ENCODE data around the gene SFRP4.

SFRP4 gene

DNA sequence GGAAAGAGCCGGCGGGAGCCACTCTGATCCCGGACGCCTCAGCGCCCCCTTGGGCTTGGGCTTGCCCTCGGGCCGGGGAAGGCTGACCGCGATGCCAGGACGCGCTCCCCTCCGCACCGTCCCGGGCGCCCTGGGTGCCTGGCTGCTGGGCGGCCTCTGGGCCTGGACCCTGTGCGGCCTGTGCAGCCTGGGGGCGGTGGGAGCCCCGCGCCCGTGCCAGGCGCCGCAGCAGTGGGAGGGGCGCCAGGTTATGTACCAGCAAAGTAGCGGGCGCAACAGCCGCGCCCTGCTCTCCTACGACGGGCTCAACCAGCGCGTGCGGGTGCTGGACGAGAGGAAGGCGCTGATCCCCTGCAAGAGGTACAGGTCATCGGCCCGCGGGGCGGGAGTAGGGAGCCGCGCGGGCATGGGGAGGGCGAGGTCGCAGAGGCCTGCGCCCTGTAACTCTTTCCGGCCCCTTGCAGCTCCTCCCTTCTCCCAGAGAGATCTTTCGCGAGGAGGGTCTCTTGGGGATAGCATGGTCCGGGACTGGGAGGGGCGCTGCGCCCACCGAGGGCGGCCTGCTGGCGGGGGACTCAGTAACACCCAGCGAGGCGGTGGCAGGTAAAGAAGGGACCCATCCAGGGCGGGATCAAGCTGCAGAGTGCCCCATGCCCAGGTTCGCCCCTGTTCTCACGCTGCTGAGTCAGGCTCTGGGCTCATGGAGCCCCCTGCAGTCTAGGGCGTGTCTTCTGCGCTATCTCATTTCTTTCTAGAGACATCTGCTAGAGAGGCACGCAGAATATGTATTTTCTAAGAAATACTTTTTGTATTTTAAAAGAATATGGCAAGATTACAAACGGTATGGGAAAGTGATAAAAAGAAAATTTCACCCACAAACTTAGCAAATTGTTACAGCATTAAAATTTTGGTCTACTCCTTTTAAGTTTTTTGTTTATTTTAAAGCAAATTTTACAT is 4.5 kb upstream of the SFRP4 start:
- Mint-ChIP-seq H3K4me1 (peaks cover 19% of the 10 kb centered on the region), H3K27me3 (peaks cover 62% of the 10 kb centered on the region), H3K36me3 (ENCODE audit: insufficient read depth) (no peaks in the 10 kb centered on the region), H3K4me3 (peak overlapping the region; percentile 74), H3K27ac (ENCODE audit: low read depth) (no peak overlapping the region), H3K9me3 (no peaks in the 10 kb centered on the region)
- no peak for DNase-seq (ENCODE audit: low spot score in 2 of 2)
- peak; percentile 34 for ATAC-seq (replicated peaks; ENCODE audit: extremely low read depth, poor library complexity, severe bottlenecking)

DNA sequence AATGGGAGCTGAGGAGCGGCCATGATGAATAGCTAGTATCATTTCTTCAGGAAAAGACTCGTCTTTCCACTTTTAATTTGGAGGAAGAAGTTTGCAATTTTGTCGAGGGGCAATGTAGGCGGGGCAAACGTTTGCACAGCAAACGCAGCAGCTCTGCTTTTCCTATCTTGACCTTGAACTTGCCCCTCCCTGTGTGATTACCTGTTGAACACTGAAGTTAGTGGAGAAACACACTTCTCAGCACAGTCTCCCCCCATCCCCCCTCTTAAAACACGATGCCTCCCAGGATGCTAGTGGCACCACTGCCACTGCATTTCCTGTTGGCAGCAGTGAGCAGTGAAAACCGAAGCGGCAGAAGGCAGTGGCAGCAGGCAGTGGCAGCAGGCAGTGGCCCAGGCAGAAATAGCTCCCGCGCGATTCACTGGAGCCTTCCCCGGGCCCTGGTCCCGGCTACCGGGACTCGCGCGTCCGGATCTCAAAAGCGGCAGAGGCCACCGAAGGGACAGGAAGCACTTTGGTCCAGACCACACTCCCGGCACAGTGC is 3.8 kb upstream of the SFRP4 start, which contains the start of gene EPDR1:
Gene EPDR1 (plus strand): TSS at position 336 of the 544 bp plus-strand sequence. CDS start 300 bp downstream, outside the sequence.
- Mint-ChIP-seq H3K36me3 (ENCODE audit: insufficient read depth) (no peaks in the 10 kb centered on the region), H3K4me3 (peak within 1 kb of the TSS; percentile 74), H3K27me3 (peaks cover 69% of the 10 kb centered on the region), H3K4me1 (peaks cover 25% of the 10 kb centered on the region), H3K27ac (ENCODE audit: low read depth) (no peak within 1 kb of the TSS), H3K9me3 (no peaks in the 10 kb centered on the region)
- no peak for DNase-seq (ENCODE audit: low spot score in 2 of 2)
- ATAC-seq (replicated peaks; ENCODE audit: extremely low read depth, poor library complexity, severe bottlenecking), result peak; percentile 55

DNA sequence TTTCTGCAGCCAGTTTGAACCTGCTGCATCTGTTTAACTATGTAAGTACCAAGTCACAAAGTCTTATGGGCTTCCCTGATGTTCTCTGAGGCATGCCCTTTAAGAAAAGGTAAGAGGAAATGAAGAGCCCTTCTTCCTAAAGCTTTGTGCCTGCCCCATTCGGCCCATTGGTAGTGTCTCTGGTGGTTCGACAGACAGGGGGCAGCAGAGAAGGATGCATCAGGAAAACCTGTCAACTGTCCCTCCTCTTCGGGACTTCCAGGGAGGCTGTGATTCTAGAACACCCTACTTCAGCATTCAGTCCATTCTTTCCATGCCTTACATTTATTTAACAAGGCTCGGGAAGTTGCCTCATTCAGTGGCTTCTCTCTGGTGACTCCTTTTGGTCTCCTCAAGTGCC is 1.9 kb upstream of the SFRP4 start:
- no peaks in the 10 kb centered on the region for H3K9me3 Mint-ChIP-seq
- no peaks in the 10 kb centered on the region for H3K36me3 Mint-ChIP-seq (ENCODE audit: insufficient read depth)
- H3K27ac Mint-ChIP-seq (ENCODE audit: low read depth), result no peak overlapping the region
- DNase-seq (ENCODE audit: low spot score in 2 of 2), result no peak
- peaks cover 87% of the 10 kb centered on the region for H3K27me3 Mint-ChIP-seq
- peaks cover 25% of the 10 kb centered on the region for H3K4me1 Mint-ChIP-seq
- H3K4me3 Mint-ChIP-seq, result no peak overlapping the region
- no peak for ATAC-seq (replicated peaks; ENCODE audit: extremely low read depth, poor library complexity, severe bottlenecking)

DNA sequence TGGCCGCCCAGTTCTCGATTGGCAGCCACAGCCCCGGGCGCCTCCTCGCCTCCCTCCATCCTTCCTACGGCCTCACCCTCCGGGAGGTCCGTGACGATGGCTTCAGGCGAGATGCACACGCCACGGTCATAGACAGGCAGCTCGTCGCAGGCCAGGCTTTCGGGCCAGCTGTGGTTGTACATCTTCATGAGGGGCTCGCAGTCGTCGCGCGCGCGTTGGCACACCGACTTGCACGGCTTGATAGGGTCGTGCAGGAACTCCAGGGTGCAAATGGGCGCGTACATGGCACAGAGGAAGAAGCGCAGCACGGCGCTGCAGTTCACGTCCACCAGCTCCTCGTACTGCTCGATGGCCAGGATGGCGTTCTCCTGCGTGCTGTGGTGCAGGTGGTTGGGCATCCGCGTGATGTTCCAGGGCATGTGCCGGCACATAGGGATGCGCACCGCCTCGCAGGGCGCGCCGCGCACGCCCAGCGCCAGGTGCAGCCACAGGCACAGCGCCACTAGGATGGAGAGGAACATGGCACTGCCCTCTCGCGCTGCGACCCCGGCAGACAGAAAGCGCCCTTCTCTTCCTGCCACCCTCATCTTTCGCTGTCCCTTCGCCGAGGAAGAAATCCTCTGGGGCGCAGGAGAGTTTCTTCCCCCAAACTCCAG is 472 bp downstream of the SFRP4 start:
- peaks cover 86% of the 10 kb centered on the region for H3K27me3 Mint-ChIP-seq
- H3K4me1 Mint-ChIP-seq, result peaks cover 25% of the 10 kb centered on the region
- ATAC-seq (replicated peaks; ENCODE audit: extremely low read depth, poor library complexity, severe bottlenecking) (no peak), DNase-seq (ENCODE audit: low spot score in 2 of 2) (no peak)
- H3K4me3 Mint-ChIP-seq, result peak overlapping the region; percentile 44
- no peaks in the 10 kb centered on the region for H3K36me3 Mint-ChIP-seq (ENCODE audit: insufficient read depth)
- H3K27ac Mint-ChIP-seq (ENCODE audit: low read depth), result no peak overlapping the region
- no peaks in the 10 kb centered on the region for H3K9me3 Mint-ChIP-seq

DNA sequence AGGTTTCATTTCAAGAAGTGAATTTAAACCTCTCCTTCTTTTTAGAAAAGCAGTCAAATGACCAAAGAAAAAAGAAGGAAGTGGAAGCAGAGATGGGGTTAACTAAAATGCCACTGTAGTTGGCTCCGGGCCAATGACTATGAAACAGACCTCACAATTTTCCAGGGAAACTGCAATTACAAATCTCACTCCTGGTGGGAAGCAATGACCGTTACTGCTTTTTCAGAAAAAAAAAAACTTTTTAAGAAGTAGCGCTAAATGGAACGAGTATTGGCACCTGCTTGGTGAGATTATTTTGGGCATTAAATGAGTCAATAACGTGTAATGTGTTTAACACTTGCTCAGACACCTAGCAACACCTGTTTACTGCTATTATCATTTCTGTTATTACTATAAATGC is 1.2 kb downstream of the SFRP4 start:
- Mint-ChIP-seq H3K36me3 (ENCODE audit: insufficient read depth) (no peaks in the 10 kb centered on the region), H3K9me3 (no peaks in the 10 kb centered on the region), H3K27ac (ENCODE audit: low read depth) (no peak overlapping the region), H3K27me3 (peaks cover 84% of the 10 kb centered on the region), H3K4me3 (no peak overlapping the region), H3K4me1 (peaks cover 23% of the 10 kb centered on the region)
- DNase-seq (ENCODE audit: low spot score in 2 of 2) (no peak), ATAC-seq (replicated peaks; ENCODE audit: extremely low read depth, poor library complexity, severe bottlenecking) (no peak)

DNA sequence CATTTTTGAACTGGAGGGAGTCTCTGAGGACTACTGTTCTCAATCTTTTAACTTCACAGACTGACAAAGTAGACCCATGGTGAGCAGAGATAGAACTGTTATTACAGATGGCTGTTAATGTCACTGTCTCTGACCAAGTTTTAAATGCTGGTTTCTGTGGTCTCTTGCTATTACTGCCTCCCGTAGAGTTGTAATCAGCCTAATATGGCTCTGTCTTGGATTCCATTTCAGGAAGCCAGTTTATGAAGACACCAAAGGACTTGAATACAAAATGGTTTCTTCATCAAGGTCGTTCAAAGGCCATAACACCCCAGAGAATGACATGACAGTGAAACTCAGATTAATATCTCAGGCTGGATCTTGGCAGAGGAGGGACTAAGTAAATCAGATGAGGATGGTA is 3.9 kb downstream of the SFRP4 start:
- H3K27ac Mint-ChIP-seq (ENCODE audit: low read depth), result no peak overlapping the region
- no peaks in the 10 kb centered on the region for H3K9me3 Mint-ChIP-seq
- H3K27me3 Mint-ChIP-seq, result peaks cover 60% of the 10 kb centered on the region
- H3K4me1 Mint-ChIP-seq, result peaks cover 17% of the 10 kb centered on the region
- H3K36me3 Mint-ChIP-seq (ENCODE audit: insufficient read depth), result no peaks in the 10 kb centered on the region
- no peak overlapping the region for H3K4me3 Mint-ChIP-seq
- ATAC-seq (replicated peaks; ENCODE audit: extremely low read depth, poor library complexity, severe bottlenecking), result no peak
- no peak for DNase-seq (ENCODE audit: low spot score in 2 of 2)

DNA sequence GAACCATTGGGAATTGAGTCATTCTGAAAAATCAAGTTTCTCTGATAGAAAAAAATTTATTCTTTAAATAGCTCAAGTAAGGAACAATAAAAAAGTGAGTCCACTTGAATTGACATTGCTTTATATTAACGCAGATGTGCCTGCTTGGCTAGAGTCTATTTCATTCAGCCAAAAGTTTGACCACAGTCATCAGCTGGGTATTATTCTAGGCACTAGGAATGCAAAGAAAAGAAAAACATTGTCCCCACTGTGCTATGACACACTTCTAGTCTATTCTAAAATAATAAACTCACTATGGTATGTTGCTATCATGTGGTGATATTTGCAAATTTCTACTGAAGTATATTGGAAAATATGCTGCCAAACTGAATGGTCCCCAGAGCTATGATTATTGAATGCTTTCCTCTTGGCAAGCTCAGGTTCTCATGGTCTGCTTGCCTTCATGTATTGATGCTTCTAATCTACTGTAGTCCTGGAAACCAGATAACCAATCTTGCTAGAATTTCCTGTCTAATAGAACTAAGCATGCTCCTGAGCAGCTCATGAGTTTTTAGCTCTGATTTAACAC is 8.3 kb downstream of the SFRP4 start:
- Mint-ChIP-seq H3K4me3 (no peak overlapping the region), H3K9me3 (no peaks in the 10 kb centered on the region), H3K27ac (ENCODE audit: low read depth) (no peak overlapping the region), H3K27me3 (peaks cover 43% of the 10 kb centered on the region), H3K4me1 (no peaks in the 10 kb centered on the region), H3K36me3 (ENCODE audit: insufficient read depth) (no peaks in the 10 kb centered on the region)
- DNase-seq (ENCODE audit: low spot score in 2 of 2), result no peak
- ATAC-seq (replicated peaks; ENCODE audit: extremely low read depth, poor library complexity, severe bottlenecking), result no peak

DNA sequence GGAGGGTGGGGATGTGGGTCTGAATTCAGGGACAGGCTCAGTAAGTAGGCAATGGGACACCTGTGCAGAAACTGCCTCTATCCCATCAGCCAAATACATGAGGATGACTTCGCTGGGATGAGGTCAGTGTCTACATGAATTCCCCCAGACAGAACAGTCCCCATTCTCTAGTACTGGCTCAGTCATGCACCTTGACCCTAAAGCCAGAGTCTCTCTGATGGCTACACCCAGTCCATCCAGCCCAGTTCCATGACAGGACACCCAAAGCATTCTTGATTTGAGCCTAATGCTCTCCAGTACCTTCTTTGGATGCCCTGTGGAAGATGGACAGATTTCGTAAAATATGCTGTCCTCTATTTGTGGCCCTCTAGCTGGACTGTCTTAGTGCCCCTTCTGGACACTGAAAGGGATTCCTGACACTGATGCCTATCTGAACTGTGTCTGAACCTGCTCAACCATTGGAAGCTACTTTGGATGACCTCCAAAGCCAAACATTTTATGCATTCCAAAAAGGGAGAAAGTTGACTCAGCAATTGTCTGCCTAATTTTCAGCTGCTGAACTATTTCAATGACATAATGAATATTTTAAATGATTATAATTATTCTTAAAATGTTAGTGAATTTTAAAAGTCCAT is 14.6 kb downstream of the SFRP4 start:
- no peaks in the 10 kb centered on the region for H3K9me3 Mint-ChIP-seq
- H3K36me3 Mint-ChIP-seq (ENCODE audit: insufficient read depth), result no peaks in the 10 kb centered on the region
- H3K4me1 Mint-ChIP-seq, result peaks cover 7% of the 10 kb centered on the region
- H3K4me3 Mint-ChIP-seq, result no peak overlapping the region
- ATAC-seq (replicated peaks; ENCODE audit: extremely low read depth, poor library complexity, severe bottlenecking) (no peak), DNase-seq (ENCODE audit: low spot score in 2 of 2) (no peak)
- no peak overlapping the region for H3K27ac Mint-ChIP-seq (ENCODE audit: low read depth)
- peaks cover 33% of the 10 kb centered on the region for H3K27me3 Mint-ChIP-seq

DNA sequence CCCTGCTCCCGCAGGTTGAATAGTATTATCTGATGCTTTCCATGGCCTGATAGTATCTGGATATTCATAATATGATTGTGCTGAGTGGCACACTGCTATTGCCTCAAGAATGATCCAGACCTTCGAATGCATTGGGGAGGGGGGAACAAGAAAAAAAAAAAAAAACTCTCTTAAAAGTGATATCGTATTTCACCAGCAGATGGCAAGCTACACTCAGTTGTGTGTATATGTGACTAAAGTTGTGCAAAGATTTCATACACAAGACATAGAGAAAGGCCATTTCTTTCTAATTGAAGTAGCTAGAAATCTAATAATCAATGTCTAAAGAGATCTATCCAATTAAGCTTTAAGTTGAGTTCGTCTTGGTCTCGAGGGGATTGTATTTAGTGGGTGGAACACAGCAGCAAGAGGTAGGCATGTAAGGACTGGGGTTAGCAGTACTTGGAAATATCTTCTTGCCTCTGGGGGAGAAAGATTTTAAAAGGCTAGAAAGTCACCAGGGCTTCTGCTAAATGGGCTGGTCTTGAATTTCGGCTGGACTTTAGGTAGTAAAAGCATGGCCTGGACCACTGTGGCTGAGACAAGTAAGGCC is 15.3 kb downstream of the SFRP4 start:
- ATAC-seq (replicated peaks; ENCODE audit: extremely low read depth, poor library complexity, severe bottlenecking) (no peak), DNase-seq (ENCODE audit: low spot score in 2 of 2) (no peak)
- Mint-ChIP-seq H3K4me1 (peaks cover 7% of the 10 kb centered on the region), H3K9me3 (no peaks in the 10 kb centered on the region), H3K27ac (ENCODE audit: low read depth) (no peak overlapping the region), H3K36me3 (ENCODE audit: insufficient read depth) (no peaks in the 10 kb centered on the region), H3K27me3 (peaks cover 32% of the 10 kb centered on the region), H3K4me3 (no peak overlapping the region)

DNA sequence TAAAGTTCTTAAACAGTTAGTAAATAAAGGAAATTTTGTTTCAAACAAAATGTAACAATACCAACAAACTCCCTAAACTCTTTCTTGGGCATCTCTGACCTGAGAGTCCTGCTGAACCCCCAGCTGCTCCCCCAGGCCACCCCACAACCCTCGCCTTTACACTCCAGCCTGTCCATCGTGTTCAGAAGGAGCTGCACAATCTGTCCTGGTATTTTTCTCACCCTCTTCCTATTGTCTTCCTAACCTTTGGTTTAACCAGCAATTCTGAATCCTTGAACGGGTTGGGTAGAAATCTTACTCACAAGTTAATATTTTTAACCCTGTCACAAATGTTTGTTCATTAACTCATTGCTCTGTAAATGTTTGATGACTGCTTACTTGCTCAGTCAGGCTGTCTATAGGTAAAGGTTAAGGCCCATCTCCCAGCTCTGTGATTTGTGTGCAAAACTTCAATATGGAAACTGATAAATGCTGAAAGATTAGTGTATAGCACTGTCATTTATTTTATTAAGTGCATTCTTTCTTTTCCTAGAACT is 16.8 kb downstream of the SFRP4 start:
- peaks cover 29% of the 10 kb centered on the region for H3K27me3 Mint-ChIP-seq
- ATAC-seq (replicated peaks; ENCODE audit: extremely low read depth, poor library complexity, severe bottlenecking), result no peak
- H3K9me3 Mint-ChIP-seq, result no peaks in the 10 kb centered on the region
- H3K27ac Mint-ChIP-seq (ENCODE audit: low read depth), result no peak overlapping the region
- no peak for DNase-seq (ENCODE audit: low spot score in 2 of 2)
- H3K4me3 Mint-ChIP-seq, result no peak overlapping the region
- peaks cover 7% of the 10 kb centered on the region for H3K4me1 Mint-ChIP-seq
- H3K36me3 Mint-ChIP-seq (ENCODE audit: insufficient read depth), result peaks cover under 1% of the 10 kb centered on the region

DNA sequence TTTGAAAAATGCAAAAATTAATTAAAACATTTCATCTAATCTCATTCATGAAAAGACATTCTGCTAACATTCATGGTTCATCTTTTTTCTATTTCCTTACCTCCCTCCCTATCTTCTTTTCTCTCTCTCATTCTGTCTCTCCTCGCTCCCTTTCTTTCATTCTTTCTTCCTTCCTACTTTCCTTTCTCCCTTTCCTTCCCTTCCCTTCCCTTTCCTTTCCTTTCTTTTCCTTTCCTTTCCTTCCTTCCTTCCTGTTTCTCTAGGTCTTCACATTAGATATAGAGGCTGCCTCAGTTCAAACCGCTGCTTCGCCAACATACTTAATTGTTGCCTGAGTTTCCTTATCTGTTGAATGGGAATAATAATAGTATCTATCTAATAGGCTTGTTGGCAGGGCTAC is 21.9 kb downstream of the SFRP4 start:
- Mint-ChIP-seq H3K4me1 (no peaks in the 10 kb centered on the region), H3K4me3 (no peak overlapping the region), H3K9me3 (no peaks in the 10 kb centered on the region), H3K27me3 (peaks cover 18% of the 10 kb centered on the region), H3K27ac (ENCODE audit: low read depth) (no peak overlapping the region), H3K36me3 (ENCODE audit: insufficient read depth) (peaks cover 2% of the 10 kb centered on the region)
- ATAC-seq (replicated peaks; ENCODE audit: extremely low read depth, poor library complexity, severe bottlenecking) (no peak), DNase-seq (ENCODE audit: low spot score in 2 of 2) (no peak)

DNA sequence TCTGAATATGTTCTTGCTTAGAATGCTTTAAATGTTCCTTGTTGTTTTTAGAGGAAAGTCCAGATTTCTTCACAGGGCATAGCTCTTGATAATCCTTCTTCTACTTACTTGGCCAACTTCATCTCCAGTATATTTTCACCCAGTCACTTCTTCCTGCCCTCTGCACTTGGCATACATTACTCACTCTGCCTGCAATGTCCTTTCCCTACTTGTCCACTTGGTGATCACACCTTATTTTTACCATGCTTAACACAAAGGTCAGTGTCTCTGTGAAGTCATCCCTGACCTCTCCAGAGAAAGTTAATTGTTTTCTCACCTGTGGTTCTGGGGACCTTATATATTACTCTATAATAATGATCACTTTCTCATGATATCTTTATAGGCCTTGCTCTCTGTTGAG is 23.3 kb downstream of the SFRP4 start:
- ATAC-seq (replicated peaks; ENCODE audit: extremely low read depth, poor library complexity, severe bottlenecking) (no peak), DNase-seq (ENCODE audit: low spot score in 2 of 2) (no peak)
- H3K4me3 Mint-ChIP-seq, result no peak overlapping the region
- no peak overlapping the region for H3K27ac Mint-ChIP-seq (ENCODE audit: low read depth)
- peaks cover 2% of the 10 kb centered on the region for H3K36me3 Mint-ChIP-seq (ENCODE audit: insufficient read depth)
- H3K4me1 Mint-ChIP-seq, result no peaks in the 10 kb centered on the region
- no peaks in the 10 kb centered on the region for H3K9me3 Mint-ChIP-seq
- peaks cover 8% of the 10 kb centered on the region for H3K27me3 Mint-ChIP-seq
